GM18873 (cell line): ENCODE data around the gene FAT2.

Source experiments
- ATAC-seq: cut with Tn5 transposase; IDR thresholded peaks from one replicate; pipeline ENCODE4 v1.9.1; 2021; ENCODE audit warnings: mild to moderate bottlenecking, moderate library complexity, moderate number of reproducible peaks; ENCODE audit not compliant: unreplicated experiment, low FRiP score

FAT2 gene

DNA sequence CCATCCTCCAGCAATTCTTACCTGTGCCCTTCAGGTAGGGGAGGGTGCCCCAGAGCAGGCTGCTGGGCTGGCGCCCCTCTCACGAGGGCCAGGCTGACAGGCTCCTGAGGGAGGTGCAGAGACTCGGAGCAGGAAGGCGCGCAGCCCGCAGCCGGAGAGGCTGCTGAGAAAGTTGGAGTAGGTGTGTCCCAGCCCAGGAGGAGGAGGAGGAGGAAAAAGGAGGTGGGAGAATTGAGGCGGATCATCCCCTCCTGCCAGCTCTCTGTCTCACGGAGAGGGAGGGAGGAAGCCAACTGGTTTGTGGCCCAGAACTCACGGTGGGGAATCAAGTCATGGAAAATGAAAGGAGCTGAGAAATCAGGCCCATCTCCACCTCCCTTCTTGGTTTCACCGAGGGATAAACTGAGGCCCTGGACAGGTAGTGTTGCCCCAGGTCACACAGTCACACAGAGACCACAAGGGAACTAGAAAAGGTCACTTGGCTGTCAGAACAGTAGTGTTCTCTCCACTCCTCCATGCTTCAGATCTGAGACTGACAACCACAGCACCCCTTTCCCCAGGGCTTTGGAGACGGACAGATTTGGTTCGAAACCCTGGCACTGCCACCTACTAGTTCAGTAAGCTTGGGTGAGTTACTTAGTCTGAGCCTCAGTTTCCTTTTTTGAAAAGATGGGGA is at the start of gene FAT2:
Gene FAT2, minus strand, starts transcription at position 188 of the 676 bp plus-strand sequence. CDS start 22,400 bp downstream, outside the sequence.
- no peak for ATAC-seq

GRCh38 chr5:151638619-151639018 is 47.5 kb upstream of the FAT2 start:
- no peak for ATAC-seq

DNA sequence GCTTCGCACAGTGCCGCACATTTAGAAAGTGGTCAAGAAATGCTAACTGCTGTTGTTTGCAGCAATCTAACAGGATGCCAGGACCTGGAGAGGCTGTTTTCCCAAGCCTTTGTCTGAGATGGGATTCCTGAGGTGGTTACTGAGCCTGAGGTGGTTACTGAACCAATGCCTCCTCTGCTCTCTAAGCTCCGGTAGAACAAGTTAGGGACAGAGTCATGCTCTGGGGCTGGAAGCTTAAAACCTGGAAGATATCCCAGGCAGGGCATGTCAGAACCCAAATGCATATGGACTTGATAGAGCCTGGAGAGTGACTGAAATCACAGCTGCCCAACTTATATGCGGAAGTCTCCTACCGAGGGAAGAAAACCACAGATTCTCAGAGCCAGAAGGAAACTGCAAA is 46.5 kb upstream of the FAT2 start:
- ATAC-seq: no peak

DNA sequence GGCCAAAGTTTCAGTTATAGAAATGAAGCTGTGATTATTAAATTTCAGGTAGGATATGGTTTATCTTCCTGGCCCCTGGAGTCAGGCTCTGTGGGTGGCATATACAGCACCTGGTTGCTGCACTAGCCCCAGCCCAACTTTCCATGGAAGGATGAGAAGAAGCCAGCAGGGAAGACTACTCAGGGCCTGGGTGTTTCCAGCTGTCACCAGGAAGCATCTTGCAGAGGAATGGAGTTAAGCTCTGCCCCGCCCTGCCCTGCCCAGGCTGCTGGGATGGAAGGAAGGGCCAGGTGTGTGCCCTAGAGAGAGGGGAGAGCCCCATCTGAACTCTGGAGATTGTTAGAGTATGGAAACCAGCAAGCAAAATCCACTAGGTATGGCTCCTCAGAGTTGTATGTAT is 42.8 kb upstream of the FAT2 start:
- ATAC-seq: no peak

- no peak for ATAC-seq
These were observed 41.8 kb upstream of the FAT2 start for GRCh38 chr5:151632941-151633340.

DNA sequence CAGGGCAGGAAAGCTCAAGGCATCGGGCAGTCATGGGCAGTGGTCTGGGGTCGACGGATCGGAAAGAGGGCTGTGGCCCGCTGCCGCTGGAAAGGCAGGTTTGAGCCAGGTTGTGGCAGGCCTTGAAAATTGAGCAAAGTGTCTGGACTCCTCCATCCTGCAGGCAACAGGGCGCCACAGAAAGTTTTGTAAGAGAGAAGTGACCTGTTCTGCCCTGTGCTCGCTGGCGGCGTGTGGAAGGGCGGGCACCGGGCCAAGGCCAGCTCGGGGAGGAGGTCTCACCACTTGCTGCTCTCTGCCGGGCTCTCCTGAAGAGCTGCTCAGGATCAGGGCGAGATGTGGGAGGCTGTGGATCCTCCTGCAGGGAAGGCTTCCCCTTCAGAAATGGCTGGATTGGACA is 41.4 kb upstream of the FAT2 start:
- no peak for ATAC-seq

GRCh38 chr5:151631941-151632340 is 40.8 kb upstream of the FAT2 start:
- ATAC-seq: no peak

DNA sequence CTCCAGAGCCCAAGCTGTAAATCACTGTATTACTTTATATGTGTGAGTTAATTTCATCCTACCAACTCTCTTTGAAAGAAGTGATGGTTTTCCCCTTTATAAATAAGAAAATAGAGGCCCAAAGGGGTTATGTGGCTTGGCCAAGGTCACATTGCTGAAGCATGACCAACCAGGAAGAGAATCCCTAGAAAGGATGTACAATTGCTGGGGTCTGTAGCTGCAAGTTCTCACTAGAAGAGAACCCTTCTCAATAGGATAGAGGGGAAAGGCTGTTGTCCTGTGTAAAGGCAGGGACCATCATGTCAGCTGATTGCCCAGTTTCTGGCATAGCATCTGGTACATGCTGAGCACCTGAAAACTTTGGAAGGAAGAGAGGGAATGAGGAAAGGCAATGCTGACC is 39.0 kb upstream of the FAT2 start:
- no peak for ATAC-seq

- ATAC-seq: no peak
These were observed 37.1 kb upstream of the FAT2 start for GRCh38 chr5:151628112-151628823.

GRCh38 chr5:151627650-151628049 is 36.5 kb upstream of the FAT2 start:
- ATAC-seq: no peak

DNA sequence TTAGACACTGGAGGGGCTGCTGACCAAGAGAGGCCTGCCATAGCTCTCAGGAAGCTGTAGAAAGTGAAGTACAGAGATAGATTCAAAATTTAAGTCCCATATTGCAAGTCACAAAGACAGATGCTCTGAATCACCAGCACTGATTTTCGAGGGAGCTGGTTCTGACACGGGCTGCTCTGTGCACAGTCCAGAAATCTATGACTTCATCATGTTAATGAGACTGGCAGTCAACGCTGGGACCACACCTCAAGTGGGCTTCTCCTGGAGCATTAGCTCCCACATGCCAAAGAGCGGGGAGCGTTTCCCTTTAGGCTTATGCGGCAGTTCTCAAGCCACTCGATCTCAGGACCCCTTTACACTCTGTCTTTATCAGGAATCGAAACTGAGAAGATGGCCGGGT is 34.2 kb upstream of the FAT2 start:
- no peak for ATAC-seq

GRCh38 chr5:151624476-151624875 is 33.3 kb upstream of the FAT2 start:
- no peak for ATAC-seq

DNA sequence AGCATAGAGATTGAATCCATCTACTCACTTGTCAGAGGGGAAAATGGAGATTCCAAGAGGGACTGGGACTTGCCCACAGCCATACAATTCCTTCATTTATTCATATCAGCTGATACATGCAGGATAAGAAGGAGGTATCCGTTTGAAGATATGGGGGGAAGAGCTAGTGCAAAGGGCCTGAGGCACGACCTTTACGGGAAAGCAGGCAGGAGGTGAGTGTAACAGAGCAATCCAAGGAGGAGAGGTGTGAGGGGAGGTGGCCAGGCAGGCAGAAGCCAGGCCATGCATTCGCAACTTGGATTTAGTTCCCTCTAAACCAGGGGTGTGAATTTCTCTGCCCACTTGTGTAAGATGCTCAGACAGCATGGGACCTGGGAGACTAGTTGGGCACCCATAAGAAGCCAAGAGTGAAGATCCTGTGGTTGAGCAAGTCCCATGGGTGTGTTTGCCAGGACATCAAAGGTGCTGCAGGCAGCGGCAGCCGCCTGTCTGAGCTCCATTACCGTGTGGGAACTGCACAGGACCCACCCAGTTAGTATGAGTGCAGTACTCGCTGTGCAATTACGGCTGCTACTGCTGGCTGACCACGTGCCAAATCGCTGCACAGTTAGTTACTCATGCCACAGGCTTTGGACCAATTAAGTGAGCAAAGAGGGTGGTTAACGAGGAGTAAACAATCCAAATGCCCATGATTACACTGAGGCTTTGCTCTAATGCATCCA is 31.4 kb upstream of the FAT2 start:
- no peak for ATAC-seq

DNA sequence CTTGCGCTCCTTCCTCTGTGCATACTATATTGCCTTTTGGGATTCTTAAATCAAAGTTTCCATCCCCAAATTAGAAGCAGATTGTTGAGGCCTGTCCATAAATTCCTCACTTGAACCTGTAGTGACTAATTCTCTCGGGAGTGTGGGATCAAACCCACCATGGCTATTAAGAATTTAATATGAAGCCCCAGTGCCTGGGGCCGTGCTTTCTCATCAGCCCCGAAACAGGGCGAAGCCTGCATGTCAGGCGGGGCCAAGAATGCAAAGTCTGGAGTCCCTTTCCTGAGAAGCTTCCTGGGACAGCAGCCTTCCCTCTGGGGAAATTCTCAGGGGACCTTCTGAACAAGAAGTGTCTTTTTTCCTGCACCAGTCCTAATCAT is 29.3 kb upstream of the FAT2 start:
- ATAC-seq: no peak

- ATAC-seq: no peak
These were observed 28.8 kb upstream of the FAT2 start for GRCh38 chr5:151619812-151620460.

DNA sequence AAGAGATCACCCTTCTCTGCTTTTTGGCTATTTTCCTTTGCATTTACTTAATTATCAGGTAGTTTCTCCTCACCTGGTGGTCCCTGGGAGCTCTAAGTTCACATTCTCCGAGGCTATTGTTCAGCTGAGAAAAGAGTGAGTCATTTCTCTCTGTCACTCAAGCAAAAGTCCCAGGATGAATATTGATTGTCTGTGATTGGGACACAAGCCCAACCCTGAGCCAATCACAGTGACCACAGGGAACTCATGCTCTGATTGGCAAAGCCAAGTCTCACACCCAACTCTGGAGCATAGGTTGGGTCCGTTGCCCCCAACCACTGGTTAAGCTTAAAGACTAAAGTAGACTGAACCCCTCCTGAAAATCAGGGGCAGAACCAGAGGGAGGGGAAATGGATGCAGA is 27.8 kb upstream of the FAT2 start:
- no peak for ATAC-seq

DNA sequence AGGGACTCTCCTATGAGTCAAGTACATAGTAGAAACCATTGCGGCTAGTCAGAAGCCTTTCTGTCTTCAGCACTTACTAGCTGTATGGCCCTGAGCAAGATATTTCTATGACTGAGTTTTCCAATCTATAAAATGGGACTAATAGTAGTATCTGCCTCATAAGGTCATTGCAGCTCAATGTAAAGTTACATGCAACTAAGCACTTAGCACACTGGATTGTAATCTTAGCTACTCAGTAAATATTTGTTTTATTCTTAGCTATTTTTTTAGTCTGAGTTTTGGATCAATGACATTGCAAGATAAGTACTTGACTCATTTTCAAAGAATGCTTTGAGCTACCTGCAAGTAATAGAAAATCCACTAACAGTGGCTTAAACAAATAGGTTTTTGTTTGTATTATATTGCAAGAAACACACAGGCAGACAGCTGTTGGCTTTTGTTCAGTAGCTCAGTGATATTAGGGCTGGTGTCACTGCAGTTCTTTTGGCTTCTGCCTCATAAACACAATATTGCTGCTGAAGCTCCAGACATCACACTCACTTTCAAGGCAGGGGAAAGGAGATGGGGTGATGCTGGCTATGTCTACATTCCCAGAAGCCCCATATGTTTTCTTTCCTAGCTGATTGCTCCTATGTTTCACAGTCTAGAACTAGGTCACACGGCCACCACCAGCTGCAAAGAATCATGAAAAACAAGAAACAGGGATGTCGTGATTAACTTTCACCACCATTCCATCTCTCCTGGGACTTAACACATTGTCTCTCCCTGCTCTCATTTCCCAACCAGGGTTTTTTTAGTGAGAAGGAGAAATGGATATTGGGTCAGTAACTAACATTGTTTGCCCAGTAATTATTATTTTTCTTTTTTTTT is 26.9 kb upstream of the FAT2 start:
- no peak for ATAC-seq

GRCh38 chr5:151617383-151617840 is 26.3 kb upstream of the FAT2 start:
- no peak for ATAC-seq

DNA sequence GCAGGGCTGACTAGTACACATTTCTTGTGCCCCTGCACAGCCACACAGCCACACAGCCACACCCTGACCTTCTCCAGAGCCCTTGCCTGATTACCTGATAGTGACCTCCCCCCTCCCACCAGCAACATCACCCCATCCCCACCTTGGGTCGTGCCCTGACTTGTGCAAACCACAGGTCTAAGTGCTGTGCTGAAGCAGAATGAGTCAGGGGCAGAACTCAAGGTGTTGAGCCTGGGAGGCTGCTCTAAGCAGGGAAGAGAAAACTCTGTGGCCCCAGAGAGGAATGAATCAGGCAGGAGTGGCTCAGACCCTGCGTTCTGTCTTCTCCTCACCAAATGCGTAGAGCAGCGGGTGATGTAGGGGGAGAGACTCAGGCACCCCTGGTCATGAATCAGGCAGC is 24.3 kb upstream of the FAT2 start:
- ATAC-seq: no peak

- ATAC-seq: no peak
These were observed 23.4 kb upstream of the FAT2 start for GRCh38 chr5:151614565-151614964.
